Breast epithelium (tissue), 3 donors: ENCODE data around the gene LHFPL2.

Experiments used
- POLR2A ChIP-seq: fragments of 450-650 bp; IDR thresholded peaks from one replicate; pipeline ENCODE4 v1.6.1; 2016; ENCODE audit warnings: antibody characterized with exemption, mild to moderate bottlenecking, moderate library complexity
- POLR2AphosphoS5 ChIP-seq, 3 donors: sonication (generic); formaldehyde crosslinking; IDR thresholded peaks; one replicate each; pipeline ENCODE4 v1.6.1; 2017; ENCODE audit warnings: antibody characterized with exemption in 3 of 3
- TF ChIP-seq, protein P1 (sequence below), 3 donors: fragments of 450-650 bp; IDR thresholded peaks; one replicate each; pipeline ENCODE4 v1.5.1; 2016 to 2017; ENCODE audit warnings: antibody characterized with exemption in 3 of 3, mild to moderate bottlenecking in 3 of 3, moderate library complexity in 3 of 3

DNA sequence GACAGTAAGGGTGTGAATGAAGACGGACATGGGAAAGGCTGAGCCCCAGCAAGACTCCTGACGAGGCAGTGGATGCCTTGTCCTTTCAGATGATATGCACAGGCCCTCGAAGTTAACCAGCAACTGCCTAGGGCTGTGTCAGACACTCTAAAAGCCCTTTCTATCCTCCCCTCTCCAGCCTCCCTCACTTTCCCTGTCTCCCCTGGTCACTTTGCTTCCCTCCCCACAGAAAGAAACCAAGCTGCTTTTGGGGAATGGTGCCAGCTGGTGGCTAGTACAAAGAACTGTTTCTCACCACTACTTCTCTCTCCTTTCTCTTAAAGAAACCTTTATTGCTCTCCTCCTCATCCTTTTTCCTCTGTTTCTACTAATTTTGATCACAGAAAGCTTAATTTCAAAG lies 21.4 kb downstream of the LHFPL2 start:
- TF ChIP-seq POLR2A = no peak
- no peak for TF ChIP-seq POLR2AphosphoS5 (IDR thresholded peaks at IDR 0.05)
- TF ChIP-seq, protein P1, sequence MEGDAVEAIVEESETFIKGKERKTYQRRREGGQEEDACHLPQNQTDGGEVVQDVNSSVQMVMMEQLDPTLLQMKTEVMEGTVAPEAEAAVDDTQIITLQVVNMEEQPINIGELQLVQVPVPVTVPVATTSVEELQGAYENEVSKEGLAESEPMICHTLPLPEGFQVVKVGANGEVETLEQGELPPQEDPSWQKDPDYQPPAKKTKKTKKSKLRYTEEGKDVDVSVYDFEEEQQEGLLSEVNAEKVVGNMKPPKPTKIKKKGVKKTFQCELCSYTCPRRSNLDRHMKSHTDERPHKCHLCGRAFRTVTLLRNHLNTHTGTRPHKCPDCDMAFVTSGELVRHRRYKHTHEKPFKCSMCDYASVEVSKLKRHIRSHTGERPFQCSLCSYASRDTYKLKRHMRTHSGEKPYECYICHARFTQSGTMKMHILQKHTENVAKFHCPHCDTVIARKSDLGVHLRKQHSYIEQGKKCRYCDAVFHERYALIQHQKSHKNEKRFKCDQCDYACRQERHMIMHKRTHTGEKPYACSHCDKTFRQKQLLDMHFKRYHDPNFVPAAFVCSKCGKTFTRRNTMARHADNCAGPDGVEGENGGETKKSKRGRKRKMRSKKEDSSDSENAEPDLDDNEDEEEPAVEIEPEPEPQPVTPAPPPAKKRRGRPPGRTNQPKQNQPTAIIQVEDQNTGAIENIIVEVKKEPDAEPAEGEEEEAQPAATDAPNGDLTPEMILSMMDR (IDR thresholded peaks at IDR 0.05) = no peak
